Body of pancreas (tissue), 4 donors: Measurements from ENCODE around the gene MTERF4. TPM values are rescaled to one million over a fixed set of nuclear protein-coding genes. Genes with fewer than 3 reads are reported as not detected.

ENCODE experiments used
- ATAC-seq: fragments of 150-250 bp; one replicate; pipeline ENCODE4 v1.9.1; 2016
- DNase-seq, 4 donors: peaks; one replicate each; pipeline ENCODE4 v3.0.0-alpha.2; 2019
- H3K27ac ChIP-seq, 4 donors: fragments of 200-600 bp; sonication (generic); 1 replicate in 3 of 4; 2 replicates in 1 of 4; pipeline versions ENCODE4 v1.5.1 to v1.6.1; 2016 to 2019; ENCODE audit warnings: mild to moderate bottlenecking in 1 of 4, mixed read lengths in 1 of 4, moderate library complexity in 1 of 4
- H3K27me3 ChIP-seq, 2 donors: fragments of 200-600 bp; sonication (generic); one replicate each; pipeline ENCODE4 v1.6.0; 2016; ENCODE audit warnings: mild to moderate bottlenecking in 1 of 2
- H3K36me3 ChIP-seq, 2 donors: fragments of 200-600 bp; sonication (generic); replicated peaks in 1 of 2; 2 replicates each; pipeline ENCODE4 v1.5.1; 2016; ENCODE audit warnings: low read depth in 2 of 2; ENCODE audit not compliant: insufficient read depth in 1 of 2
- H3K4me1 ChIP-seq: fragments of 200-600 bp; sonication (generic); one replicate; pipeline ENCODE4 v1.6.0; 2016
- H3K4me3 ChIP-seq, 2 donors: fragments of 200-600 bp; sonication (generic); 1 replicate in 1 of 2; 2 replicates in 1 of 2; pipeline ENCODE4 v1.5.1; 2016 to 2019
- H3K9me3 ChIP-seq, 3 donors: fragments of 200-600 bp; sonication (generic); 1 replicate in 2 of 3; 2 replicates in 1 of 3; pipeline ENCODE4 v1.5.1; 2016
- POLR2A ChIP-seq, 3 donors: fragments of 450-650 bp; IDR thresholded peaks; one replicate each; pipeline ENCODE4 v1.6.1; 2016; ENCODE audit warnings: antibody characterized with exemption in 3 of 3, mild to moderate bottlenecking in 2 of 3
- WGBS, 2 donors: methylation state at CpG; one replicate each; pipeline ENCODE4 v1.1.5; 2017; 5-methylcytosine and 5-hydroxymethylcytosine counted together
- intact Hi-C: fragments of 100-400 bp; cut with DNase I; formaldehyde crosslinking; loops from one replicate; pipeline ENCODE4 v1.15.1; 2023
- total RNA-seq, 2 donors: library from RNA; depleted of rRNA; stranded (reverse); fragments of >200 nt; gene quantifications; one replicate each; pipeline ENCODE4 v1.1.0, GENCODE V29; 2016
- TF ChIP-seq, protein P1 (sequence below), 7 experiments: fragments of 450-650 bp in 4 of 7; fragments of 200-600 bp in 3 of 7; sonication (generic) in 3 of 7; IDR thresholded peaks; one replicate each; pipeline ENCODE4 v1.5.1; 2016 to 2019; ENCODE audit warnings: antibody characterized with exemption in 7 of 7

MTERF4 gene
- total RNA-seq, 2 donors from 2014 or later, result 17.1 to 39.2 TPM

DNA sequence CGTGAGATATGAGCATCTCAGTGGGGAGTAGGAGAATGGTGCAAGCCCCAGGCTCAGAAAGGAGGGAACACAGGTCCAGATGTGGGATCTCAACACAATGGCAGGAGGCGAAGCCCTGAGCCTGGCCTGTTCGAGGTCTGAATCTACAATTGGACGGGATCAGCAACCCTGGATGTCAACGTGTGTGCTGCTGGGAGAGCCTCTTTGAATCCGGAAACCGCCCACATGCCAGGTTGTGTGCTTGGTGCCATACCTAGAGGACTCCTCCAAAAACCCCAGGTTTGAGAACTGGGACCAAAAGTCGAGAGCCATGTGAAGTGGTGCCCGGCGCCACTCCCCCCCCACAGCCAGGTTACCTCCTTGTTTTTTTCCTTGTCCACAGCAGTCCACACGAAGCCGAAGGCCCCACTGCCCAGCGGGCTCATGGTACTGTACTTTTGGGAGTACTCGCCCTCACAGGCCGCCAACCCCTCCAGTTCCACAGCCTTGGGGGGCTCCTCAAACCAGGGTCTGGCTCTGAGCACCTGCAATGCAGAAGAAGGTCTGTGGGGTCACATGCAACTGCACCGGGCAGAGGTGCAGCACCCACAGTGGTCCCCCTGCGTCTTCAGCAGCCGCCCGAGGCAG is 20.4 kb upstream of the MTERF4 start:
- Histone ChIP-seq H3K36me3 (no peaks in the 10 kb centered on the region), H3K4me1 (no peaks in the 10 kb centered on the region), H3K9me3 (no peaks in the 10 kb centered on the region), H3K27ac (no peak overlapping the region), H3K4me3 (no peak overlapping the region), H3K27me3 (no peaks in the 10 kb centered on the region)
- no peak for DNase-seq
- 78 to 92% methylated on average over 14 to 19 of the region's 19 CpGs for WGBS, 2 donors
- no peak for ATAC-seq
- TF ChIP-seq, protein P1, sequence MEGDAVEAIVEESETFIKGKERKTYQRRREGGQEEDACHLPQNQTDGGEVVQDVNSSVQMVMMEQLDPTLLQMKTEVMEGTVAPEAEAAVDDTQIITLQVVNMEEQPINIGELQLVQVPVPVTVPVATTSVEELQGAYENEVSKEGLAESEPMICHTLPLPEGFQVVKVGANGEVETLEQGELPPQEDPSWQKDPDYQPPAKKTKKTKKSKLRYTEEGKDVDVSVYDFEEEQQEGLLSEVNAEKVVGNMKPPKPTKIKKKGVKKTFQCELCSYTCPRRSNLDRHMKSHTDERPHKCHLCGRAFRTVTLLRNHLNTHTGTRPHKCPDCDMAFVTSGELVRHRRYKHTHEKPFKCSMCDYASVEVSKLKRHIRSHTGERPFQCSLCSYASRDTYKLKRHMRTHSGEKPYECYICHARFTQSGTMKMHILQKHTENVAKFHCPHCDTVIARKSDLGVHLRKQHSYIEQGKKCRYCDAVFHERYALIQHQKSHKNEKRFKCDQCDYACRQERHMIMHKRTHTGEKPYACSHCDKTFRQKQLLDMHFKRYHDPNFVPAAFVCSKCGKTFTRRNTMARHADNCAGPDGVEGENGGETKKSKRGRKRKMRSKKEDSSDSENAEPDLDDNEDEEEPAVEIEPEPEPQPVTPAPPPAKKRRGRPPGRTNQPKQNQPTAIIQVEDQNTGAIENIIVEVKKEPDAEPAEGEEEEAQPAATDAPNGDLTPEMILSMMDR (IDR thresholded peaks at IDR 0.05), result no peak
- no peak for TF ChIP-seq POLR2A (IDR thresholded peaks at IDR 0.05)
- intact Hi-C loops, result no loop called here

DNA sequence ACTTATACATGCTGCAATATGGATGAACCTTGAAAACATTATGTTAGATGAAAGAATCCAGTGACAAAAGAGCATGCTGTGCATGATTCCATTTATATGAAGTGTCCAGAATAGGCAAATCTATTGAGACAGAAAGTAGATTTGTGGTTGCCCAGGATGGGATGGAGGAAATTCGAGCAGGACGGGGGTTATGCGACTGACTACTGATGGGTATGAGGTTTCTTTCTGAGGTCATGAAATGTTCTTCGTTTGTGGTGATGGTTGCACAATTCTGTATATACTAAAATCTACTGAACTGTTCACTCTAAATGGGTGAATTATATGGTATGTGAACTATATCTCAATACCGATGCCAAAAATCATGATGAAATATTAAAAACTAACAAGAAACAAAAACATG is 18.9 kb upstream of the MTERF4 start:
- no peaks in the 10 kb centered on the region for H3K27me3 ChIP-seq
- H3K9me3 ChIP-seq, result no peaks in the 10 kb centered on the region
- 89 to 90% methylated on average over 5 of the region's 5 CpGs for WGBS, 2 donors
- TF ChIP-seq, protein P1 (IDR thresholded peaks at IDR 0.05), result no peak
- no peak for TF ChIP-seq POLR2A (IDR thresholded peaks at IDR 0.05)
- H3K36me3 ChIP-seq, result no peaks in the 10 kb centered on the region
- no peak overlapping the region for H3K27ac ChIP-seq
- ATAC-seq (no peak), DNase-seq (no peak)
- no peak overlapping the region for H3K4me3 ChIP-seq
- intact Hi-C loops, result no loop called here
- H3K4me1 ChIP-seq, result no peaks in the 10 kb centered on the region

DNA sequence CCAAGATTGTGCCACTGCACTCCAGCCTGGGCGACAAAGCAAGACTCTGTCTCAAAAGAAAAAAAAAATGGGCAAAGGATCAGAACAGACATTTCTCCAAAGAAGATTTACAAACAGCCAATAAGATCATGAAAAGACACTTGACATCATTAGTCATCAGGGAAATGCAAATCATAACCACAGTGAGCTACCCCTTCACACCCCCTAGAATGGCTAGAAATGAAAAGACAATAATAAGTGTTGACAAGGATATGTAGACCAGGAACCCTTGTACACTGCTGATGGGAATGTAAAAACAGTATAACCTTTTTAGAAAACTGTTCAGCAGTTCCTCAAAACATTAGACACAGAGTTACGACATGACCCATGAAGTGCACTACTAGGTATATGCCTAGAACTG is 18.4 kb upstream of the MTERF4 start:
- no peak overlapping the region for H3K27ac ChIP-seq
- no peak for TF ChIP-seq POLR2A (IDR thresholded peaks at IDR 0.05)
- TF ChIP-seq, protein P1 (IDR thresholded peaks at IDR 0.05), result no peak
- no peak for ATAC-seq
- DNase-seq, result no peak
- H3K4me3 ChIP-seq, result no peak overlapping the region
- 97 to 100% methylated on average over 2 of the region's 2 CpGs for WGBS, 2 donors
- H3K36me3 ChIP-seq, result no peaks in the 10 kb centered on the region
- intact Hi-C loops, result no loop called here
- H3K27me3 ChIP-seq, result no peaks in the 10 kb centered on the region
- no peaks in the 10 kb centered on the region for H3K9me3 ChIP-seq
- no peaks in the 10 kb centered on the region for H3K4me1 ChIP-seq

DNA sequence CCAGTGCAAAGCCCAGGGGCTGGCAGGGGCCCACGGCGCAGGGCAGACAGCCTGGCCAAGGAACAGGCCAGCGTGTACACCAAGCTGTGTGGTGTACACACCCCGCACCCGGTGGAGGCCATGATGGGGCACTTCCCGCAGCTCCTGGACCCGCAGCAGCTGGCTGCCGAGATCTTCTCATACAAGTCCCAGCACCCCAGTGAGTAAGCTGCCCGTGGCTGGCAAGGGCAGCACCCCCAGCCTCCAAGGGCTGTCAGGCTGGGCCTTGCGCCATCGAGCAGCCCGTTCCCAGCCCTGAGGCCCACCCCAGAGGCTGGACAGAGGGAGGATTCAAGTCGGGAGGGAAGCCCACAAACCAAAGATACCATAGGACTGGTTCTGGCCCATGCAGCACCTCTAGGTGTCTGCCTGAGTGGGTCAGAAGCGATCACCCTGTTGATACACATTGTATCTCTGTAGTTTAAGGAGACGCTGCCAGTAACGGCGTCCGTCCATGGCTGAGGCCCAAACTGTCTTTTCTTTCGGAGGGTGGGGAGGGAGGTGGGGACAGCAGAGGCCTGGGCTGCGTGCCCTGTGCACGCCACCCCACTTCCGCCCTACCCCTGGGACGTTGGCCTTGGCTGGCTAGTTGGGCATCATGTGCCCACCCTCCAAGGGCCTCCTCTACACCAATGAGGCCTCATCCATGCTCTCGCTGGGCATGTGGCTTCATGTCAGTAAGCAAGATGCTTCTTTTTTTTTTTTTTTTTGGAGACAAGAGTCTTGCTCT is 16.8 kb upstream of the MTERF4 start:
- TF ChIP-seq POLR2A (IDR thresholded peaks at IDR 0.05), result no peak
- TF ChIP-seq, protein P1 (IDR thresholded peaks at IDR 0.05), result no peak
- intact Hi-C loops, result no loop called here
- ATAC-seq (no peak), DNase-seq (no peak)
- Histone ChIP-seq H3K27me3 (no peaks in the 10 kb centered on the region), H3K4me1 (no peaks in the 10 kb centered on the region), H3K9me3 (no peaks in the 10 kb centered on the region), H3K27ac (no peak overlapping the region), H3K4me3 (no peak overlapping the region), H3K36me3 (peaks cover 0 to 1% of the 10 kb centered on the region in 2 donors)
- 93 to 95% methylated on average over 15 to 24 of the region's 24 CpGs for WGBS, 2 donors
